DOHH2 (cell line): Measurements from ENCODE around the gene SNRNP25.

Experiments
- EZH2phosphoT487 ChIP-seq: fragments of 200-600 bp; sonication (generic); IDR thresholded peaks from 2 replicates; pipeline ENCODE4 v1.6.1; 2017; ENCODE audit warnings: borderline replicate concordance, mild to moderate bottlenecking, antibody characterized with exemption, low read length, moderate library complexity, mixed read lengths
- TF ChIP-seq, protein P1 (sequence below): fragments of 200-600 bp; sonication (generic); IDR thresholded peaks from one replicate; pipeline ENCODE4 v1.5.1; 2014; ENCODE audit warnings: antibody characterized with exemption, mild to moderate bottlenecking, low read depth, low read length; ENCODE audit not compliant: poor library complexity, severe bottlenecking

DNA sequence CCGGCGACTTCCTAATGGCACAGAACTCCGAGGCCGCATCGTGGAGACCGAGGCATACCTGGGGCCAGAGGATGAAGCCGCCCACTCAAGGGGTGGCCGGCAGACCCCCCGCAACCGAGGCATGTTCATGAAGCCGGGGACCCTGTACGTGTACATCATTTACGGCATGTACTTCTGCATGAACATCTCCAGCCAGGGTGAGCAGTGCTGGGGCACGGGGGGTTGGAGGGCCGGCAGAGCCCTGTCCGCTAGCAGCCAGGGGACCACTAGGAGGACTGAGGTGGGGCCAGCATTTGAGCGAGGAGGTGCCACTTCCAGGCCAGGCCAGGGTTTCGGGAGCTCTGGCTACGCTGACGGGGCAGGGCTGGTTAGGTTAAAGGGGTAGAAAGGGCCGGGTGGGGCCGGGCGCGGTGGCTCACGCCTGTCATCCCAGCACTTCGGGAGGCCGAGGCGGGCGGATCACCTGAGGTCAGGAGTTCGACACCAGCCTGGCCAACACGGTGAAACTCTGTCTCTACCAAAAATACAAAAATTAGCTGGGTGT lies 29.5 kb downstream of the SNRNP25 start:
- TF ChIP-seq, protein P1, sequence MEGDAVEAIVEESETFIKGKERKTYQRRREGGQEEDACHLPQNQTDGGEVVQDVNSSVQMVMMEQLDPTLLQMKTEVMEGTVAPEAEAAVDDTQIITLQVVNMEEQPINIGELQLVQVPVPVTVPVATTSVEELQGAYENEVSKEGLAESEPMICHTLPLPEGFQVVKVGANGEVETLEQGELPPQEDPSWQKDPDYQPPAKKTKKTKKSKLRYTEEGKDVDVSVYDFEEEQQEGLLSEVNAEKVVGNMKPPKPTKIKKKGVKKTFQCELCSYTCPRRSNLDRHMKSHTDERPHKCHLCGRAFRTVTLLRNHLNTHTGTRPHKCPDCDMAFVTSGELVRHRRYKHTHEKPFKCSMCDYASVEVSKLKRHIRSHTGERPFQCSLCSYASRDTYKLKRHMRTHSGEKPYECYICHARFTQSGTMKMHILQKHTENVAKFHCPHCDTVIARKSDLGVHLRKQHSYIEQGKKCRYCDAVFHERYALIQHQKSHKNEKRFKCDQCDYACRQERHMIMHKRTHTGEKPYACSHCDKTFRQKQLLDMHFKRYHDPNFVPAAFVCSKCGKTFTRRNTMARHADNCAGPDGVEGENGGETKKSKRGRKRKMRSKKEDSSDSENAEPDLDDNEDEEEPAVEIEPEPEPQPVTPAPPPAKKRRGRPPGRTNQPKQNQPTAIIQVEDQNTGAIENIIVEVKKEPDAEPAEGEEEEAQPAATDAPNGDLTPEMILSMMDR: no peak
- no peak for TF ChIP-seq EZH2phosphoT487
